Effector CD4-positive, alpha-beta T cell (primary cell): ENCODE measurements around the gene METTL16.
"Not testable (repeated sequence)": the region's sequence is repeated elsewhere in the genome, so short reads cannot be mapped to it uniquely, and the experiment has no call there.

Experiments
- DNase-seq: peaks from one replicate; pipeline ENCODE4 v3.0.0-alpha.2; 2020

The METTL16 gene

GRCh38 chr17:2502871-2503580, 8.7 kb downstream of the METTL16 start:
- no peak for DNase-seq

- no peak for DNase-seq
These were observed 11.2 kb downstream of the METTL16 start for GRCh38 chr17:2500446-2500845.

- DNase-seq: not testable (repeated sequence)
These were observed 22.4 kb downstream of the METTL16 start for GRCh38 chr17:2489286-2489685.

GRCh38 chr17:2487306-2487705, 24.4 kb downstream of the METTL16 start:
- DNase-seq: no peak

- not testable (repeated sequence) for DNase-seq
These were observed 25.0 kb downstream of the METTL16 start for GRCh38 chr17:2486709-2487108.

- DNase-seq: no peak
These were observed 25.7 kb downstream of the METTL16 start for GRCh38 chr17:2485970-2486369.

- DNase-seq: no peak
These were observed 26.1 kb downstream of the METTL16 start for GRCh38 chr17:2485543-2485942.

GRCh38 chr17:2484876-2485275, 26.8 kb downstream of the METTL16 start:
- DNase-seq: no peak

GRCh38 chr17:2483084-2483483, 28.6 kb downstream of the METTL16 start:
- no peak for DNase-seq

GRCh38 chr17:2482218-2482617, 29.5 kb downstream of the METTL16 start:
- no peak for DNase-seq

- no peak for DNase-seq
These were observed 29.9 kb downstream of the METTL16 start for GRCh38 chr17:2481760-2482159.

- no peak for DNase-seq
These were observed 33.2 kb downstream of the METTL16 start for GRCh38 chr17:2478458-2478857.

GRCh38 chr17:2475056-2475455, 36.6 kb downstream of the METTL16 start:
- no peak for DNase-seq

GRCh38 chr17:2474371-2474770, 37.3 kb downstream of the METTL16 start:
- DNase-seq: no peak

- DNase-seq: no peak
These were observed 43.4 kb downstream of the METTL16 start for GRCh38 chr17:2468270-2468669.

GRCh38 chr17:2466931-2467330, 44.8 kb downstream of the METTL16 start:
- DNase-seq: no peak

GRCh38 chr17:2462481-2462880, 49.2 kb downstream of the METTL16 start:
- no peak for DNase-seq

- DNase-seq: no peak
These were observed 51.8 kb downstream of the METTL16 start for GRCh38 chr17:2459917-2460271.

GRCh38 chr17:2457913-2458312, 53.8 kb downstream of the METTL16 start:
- no peak for DNase-seq

- DNase-seq: no peak
These were observed 55.2 kb downstream of the METTL16 start for GRCh38 chr17:2456475-2456874.

- DNase-seq: no peak
These were observed 55.7 kb downstream of the METTL16 start for GRCh38 chr17:2455956-2456355.

GRCh38 chr17:2453866-2454265, 57.8 kb downstream of the METTL16 start:
- DNase-seq: no peak

- DNase-seq: no peak
These were observed 58.4 kb downstream of the METTL16 start for GRCh38 chr17:2453325-2453724.

- no peak for DNase-seq
These were observed 59.4 kb downstream of the METTL16 start for GRCh38 chr17:2452216-2452750.
